B cell (primary cell): ENCODE results near the gene THBD. TPM values are rescaled to one million over a fixed set of nuclear protein-coding genes. Genes with fewer than 3 reads are reported as not detected.

Experiments
- ATAC-seq: fragments of 200-7000 bp; cut with Tn5 transposase; one replicate; pipeline ENCODE4 v1.10.0; 2021; ENCODE audit warnings: low read depth, mild to moderate bottlenecking, moderate number of reproducible peaks, moderate library complexity
- CTCF ChIA-PET: fragments of 350-600 bp; sonication (Branson Sonifier 250); formaldehyde crosslinking; loops from one replicate; lab custom pipeline; 2021; ENCODE audit warnings: antibody characterized with exemption, inconsistent platforms; lab: Charles Lee
- POLR2A ChIA-PET: fragments of 350-600 bp; sonication (Branson Sonifier 250); formaldehyde crosslinking; loops from one replicate; lab custom pipeline; 2021; ENCODE audit warnings: antibody characterized with exemption; lab: Charles Lee
- DNase-seq: peaks from one replicate; pipeline ENCODE4 v3.0.0; 2013
- H2AFZ ChIP-seq: 2 replicates; pipeline ENCODE4 v1.6.1; 2012; ENCODE audit warnings: mild to moderate bottlenecking, low read depth, low read length; ENCODE audit not compliant: insufficient read depth, poor library complexity, severe bottlenecking
- H3K27ac ChIP-seq, 2 donors: 1 replicate in 1 of 2; 2 replicates in 1 of 2; pipeline ENCODE4 v1.5.1; 2012 to 2013; ENCODE audit warnings: low read length in 2 of 2, mild to moderate bottlenecking in 2 of 2, moderate library complexity in 1 of 2
- H3K27me3 ChIP-seq, 4 experiments: fragments of 200-600 bp in 1 of 4; sonication (generic) in 1 of 4; replicated peaks in 1 of 4; 1 replicate in 2 of 4; 2 replicates in 2 of 4; pipeline versions ENCODE4 v1.6.1 to v1.7.0; 2013 to 2016; ENCODE audit warnings: low read length in 3 of 4, mild to moderate bottlenecking in 2 of 4, mixed read lengths in 1 of 4, moderate library complexity in 1 of 4; ENCODE audit not compliant: insufficient read depth in 4 of 4, control insufficient read depth in 3 of 4; ENCODE audit errors: control extremely low read depth in 1 of 4
- H3K36me3 ChIP-seq, 2 experiments: replicated peaks in 1 of 2; 1 replicate in 1 of 2; 2 replicates in 1 of 2; pipeline versions ENCODE4 v1.6.1 to v1.7.1; 2013; ENCODE audit warnings: low read length in 1 of 2; ENCODE audit not compliant: insufficient read depth in 2 of 2, control insufficient read depth in 1 of 2; ENCODE audit errors: control extremely low read depth in 1 of 2, extremely low read depth in 1 of 2
- H3K4me1 ChIP-seq, 2 donors: fragments of 200-600 bp in 1 of 2; sonication (generic) in 1 of 2; 1 replicate in 1 of 2; 2 replicates in 1 of 2; pipeline versions ENCODE4 v1.5.1 to v1.6.1; 2013 to 2017; ENCODE audit warnings: low read length in 2 of 2; ENCODE audit not compliant: control insufficient read depth in 2 of 2, insufficient read depth in 2 of 2
- H3K4me2 ChIP-seq: replicated peaks from 2 replicates; pipeline ENCODE3; 2012; ENCODE audit warnings: mild to moderate bottlenecking, low read depth, low read length; ENCODE audit not compliant: poor library complexity, severe bottlenecking
- H3K4me3 ChIP-seq, 5 experiments: fragments of 200-600 bp in 1 of 5; sonication (generic) in 1 of 5; 1 replicate in 3 of 5; 2 replicates in 2 of 5; pipeline versions ENCODE4 v1.5.1 to v1.7.0; 2011 to 2016; ENCODE audit warnings: low read length in 4 of 5, mild to moderate bottlenecking in 4 of 5, low read depth in 2 of 5, control low read depth in 1 of 5, moderate library complexity in 1 of 5; ENCODE audit not compliant: insufficient read depth in 1 of 5; ENCODE audit errors: control extremely low read depth in 1 of 5, extremely low read depth in 1 of 5
- H3K79me2 ChIP-seq: fragments of 200-600 bp; sonication (generic); one replicate; pipeline ENCODE4 v1.6.0; 2016; ENCODE audit warnings: low read length; ENCODE audit not compliant: control insufficient read depth, insufficient read depth
- H3K9ac ChIP-seq: fragments of 200-600 bp; sonication (generic); 2 replicates; pipeline ENCODE4 v1.6.1; 2017; ENCODE audit warnings: mild to moderate bottlenecking, low read length, moderate library complexity
- H3K9me3 ChIP-seq, 3 donors: one replicate each; pipeline versions ENCODE4 v1.6.1 to v1.7.1; 2013; ENCODE audit warnings: low read length in 2 of 3; ENCODE audit not compliant: control insufficient read depth in 2 of 3, insufficient read depth in 1 of 3; ENCODE audit errors: control extremely low read depth in 1 of 3
- H4K20me1 ChIP-seq: 2 replicates; pipeline ENCODE4 v1.6.0; 2012; ENCODE audit warnings: mild to moderate bottlenecking, low read length; ENCODE audit not compliant: insufficient read depth, control insufficient read depth, poor library complexity, severe bottlenecking
- H3K27ac Mint-ChIP-seq: one replicate; pipeline ENCODE4 v1.8.0; 2021; ENCODE audit warnings: mixed read lengths
- H3K27me3 Mint-ChIP-seq: one replicate; pipeline ENCODE4 v1.8.0; 2021; ENCODE audit warnings: mixed read lengths
- H3K4me1 Mint-ChIP-seq: one replicate; pipeline ENCODE4 v1.8.0; 2021; ENCODE audit warnings: mixed read lengths
- H3K4me3 Mint-ChIP-seq: one replicate; pipeline ENCODE4 v1.8.0; 2021; ENCODE audit warnings: mixed read lengths
- H3K9me3 Mint-ChIP-seq: one replicate; pipeline ENCODE4 v1.8.0; 2022; ENCODE audit warnings: mixed read lengths; ENCODE audit not compliant: insufficient read depth
- EZH2 ChIP-seq: IDR thresholded peaks from 2 replicates; pipeline ENCODE4 v1.6.1; 2012; ENCODE audit warnings: borderline replicate concordance, low read depth, mild to moderate bottlenecking, moderate library complexity, low read length; ENCODE audit not compliant: insufficient read depth, poor library complexity, severe bottlenecking
- WGBS: methylation state at CpG from one replicate; pipeline ENCODE4 v1.1.5; 2013; ENCODE audit warnings: missing lambda C conversion rate; ENCODE audit not compliant: insufficient coverage; 5-methylcytosine and 5-hydroxymethylcytosine counted together
- intact Hi-C: fragments of 100-400 bp; cut with micrococcal nuclease; formaldehyde crosslinking; loops from one replicate; pipeline ENCODE4 v1.10.0; 2022
- polyA plus RNA-seq: library from polyadenylated mRNA; depleted of rRNA; stranded (reverse); fragments of >200 nt; gene quantifications from 2 replicates; pipeline ENCODE4 v1.2.3, GENCODE V29; 2012
- total RNA-seq, 2 donors: library from RNA; stranded (reverse); fragments of 120-200 nt in 1 of 2; gene quantifications; 1 replicate in 1 of 2; 2 replicates in 1 of 2; pipeline versions ENCODE4 v1.2.3 to v1.2.4, GENCODE V29; 2013 to 2022
- TF ChIP-seq, protein P1 (sequence below): fragments of 200-600 bp; IDR thresholded peaks from one replicate; pipeline ENCODE4 v1.8.0; 2022; ENCODE audit warnings: antibody characterized with exemption, mild to moderate bottlenecking

The THBD gene
- total and polyA plus RNA-seq, 2 donors (not counting 1 experiment from before 2014, with no cell fraction given) = 0.78 TPM; not detected in 1

DNA sequence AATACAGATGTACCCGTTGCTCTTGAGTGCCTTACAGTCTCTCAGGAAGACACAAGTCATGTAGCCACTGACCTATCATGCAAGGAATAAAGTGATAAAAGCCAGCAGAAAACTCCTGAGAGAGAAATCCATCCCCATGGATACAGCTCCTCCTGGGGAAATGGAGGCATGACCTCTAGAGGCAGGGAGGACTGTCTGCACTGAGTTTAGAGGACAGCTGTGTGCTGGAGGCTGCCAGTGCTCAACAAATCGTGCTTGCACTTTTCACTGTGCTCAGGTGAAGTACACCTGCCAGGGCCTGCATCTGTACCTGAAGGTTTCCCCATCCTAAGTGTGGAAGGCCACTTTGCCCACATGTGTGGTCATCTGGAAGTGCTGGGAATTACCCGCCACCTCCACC is 24.6 kb upstream of the THBD start:
- ATAC-seq = no peak
- no peak for DNase-seq
- no peaks in the 10 kb centered on the region for H3K27me3 ChIP-seq
- H3K36me3 ChIP-seq = no peaks in the 10 kb centered on the region
- 81% methylated on average over 2 of the region's 3 CpGs for WGBS
- intact Hi-C loops = no loop called here
- H3K4me1 ChIP-seq = no peaks in the 10 kb centered on the region
- no peak overlapping the region for H3K4me3 ChIP-seq
- H3K4me2 ChIP-seq = no peak overlapping the region
- H3K79me2 ChIP-seq = no peaks in the 10 kb centered on the region
- H3K9me3 Mint-ChIP-seq = no peaks in the 10 kb centered on the region
- no peaks in the 10 kb centered on the region for H3K27me3 Mint-ChIP-seq
- POLR2A ChIA-PET = no interaction called here
- H4K20me1 ChIP-seq = no peaks in the 10 kb centered on the region
- H3K4me1 Mint-ChIP-seq = no peaks in the 10 kb centered on the region
- no peak for TF ChIP-seq EZH2
- TF ChIP-seq, protein P1, sequence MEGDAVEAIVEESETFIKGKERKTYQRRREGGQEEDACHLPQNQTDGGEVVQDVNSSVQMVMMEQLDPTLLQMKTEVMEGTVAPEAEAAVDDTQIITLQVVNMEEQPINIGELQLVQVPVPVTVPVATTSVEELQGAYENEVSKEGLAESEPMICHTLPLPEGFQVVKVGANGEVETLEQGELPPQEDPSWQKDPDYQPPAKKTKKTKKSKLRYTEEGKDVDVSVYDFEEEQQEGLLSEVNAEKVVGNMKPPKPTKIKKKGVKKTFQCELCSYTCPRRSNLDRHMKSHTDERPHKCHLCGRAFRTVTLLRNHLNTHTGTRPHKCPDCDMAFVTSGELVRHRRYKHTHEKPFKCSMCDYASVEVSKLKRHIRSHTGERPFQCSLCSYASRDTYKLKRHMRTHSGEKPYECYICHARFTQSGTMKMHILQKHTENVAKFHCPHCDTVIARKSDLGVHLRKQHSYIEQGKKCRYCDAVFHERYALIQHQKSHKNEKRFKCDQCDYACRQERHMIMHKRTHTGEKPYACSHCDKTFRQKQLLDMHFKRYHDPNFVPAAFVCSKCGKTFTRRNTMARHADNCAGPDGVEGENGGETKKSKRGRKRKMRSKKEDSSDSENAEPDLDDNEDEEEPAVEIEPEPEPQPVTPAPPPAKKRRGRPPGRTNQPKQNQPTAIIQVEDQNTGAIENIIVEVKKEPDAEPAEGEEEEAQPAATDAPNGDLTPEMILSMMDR = no peak
- no peak overlapping the region for H2AFZ ChIP-seq
- H3K9me3 ChIP-seq = no peaks in the 10 kb centered on the region
- CTCF ChIA-PET = no interaction called here
- no peak overlapping the region for H3K9ac ChIP-seq
- H3K27ac ChIP-seq = no peak overlapping the region
- H3K4me3 Mint-ChIP-seq = no peak overlapping the region
- no peak overlapping the region for H3K27ac Mint-ChIP-seq

DNA sequence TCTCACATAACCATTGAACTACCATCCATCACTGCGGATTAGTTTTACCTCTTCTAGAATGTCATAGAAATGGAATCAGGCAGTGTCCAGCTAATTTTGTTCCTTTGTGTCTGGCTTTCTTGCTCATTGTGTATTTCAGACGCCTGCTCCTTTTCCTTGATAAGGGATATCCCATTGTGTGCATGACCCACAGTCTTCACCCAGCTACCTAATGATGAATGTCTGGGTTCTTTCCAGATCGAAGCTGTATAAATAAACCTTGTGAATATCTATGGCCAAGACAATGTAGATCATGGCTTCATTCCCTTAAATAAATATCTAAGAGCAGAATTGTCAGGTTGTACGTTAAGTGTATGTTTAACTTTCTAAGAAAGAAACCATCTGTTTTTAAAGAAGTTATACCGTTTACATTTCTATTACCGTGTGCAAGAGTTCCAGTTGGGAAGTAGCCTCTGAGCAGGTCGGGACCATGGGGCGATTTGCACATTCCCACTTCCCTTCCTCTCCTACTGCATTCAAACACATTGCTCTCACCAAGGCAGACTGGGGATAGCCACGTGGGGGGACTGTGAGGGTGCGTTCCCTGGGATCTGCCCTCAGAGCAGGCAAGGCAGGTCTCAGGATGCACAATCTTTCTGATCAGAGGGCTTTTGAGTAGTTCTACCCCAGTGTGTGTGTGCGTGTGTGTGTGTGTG is 23.6 kb upstream of the THBD start:
- WGBS = 100% methylated on average over 1 of the region's 11 CpGs
- no peak overlapping the region for H3K9ac ChIP-seq
- CTCF ChIA-PET = no interaction called here

More for the DNA sequence above, 23.6 kb upstream of the THBD start:
- ATAC-seq = no peak
- Histone ChIP-seq H3K9me3 (no peaks in the 10 kb centered on the region), H3K27ac (no peak overlapping the region), H3K36me3 (no peaks in the 10 kb centered on the region), H4K20me1 (no peaks in the 10 kb centered on the region), H3K27me3 (no peaks in the 10 kb centered on the region), H3K4me2 (no peak overlapping the region), H2AFZ (no peak overlapping the region), H3K4me1 (no peaks in the 10 kb centered on the region), H3K79me2 (no peaks in the 10 kb centered on the region), H3K4me3 (no peak overlapping the region)
- intact Hi-C loops = no loop called here
- H3K9me3 Mint-ChIP-seq = no peaks in the 10 kb centered on the region
- TF ChIP-seq EZH2 = no peak
- TF ChIP-seq, protein P1 = no peak
- no peak overlapping the region for H3K4me3 Mint-ChIP-seq
- no peaks in the 10 kb centered on the region for H3K27me3 Mint-ChIP-seq
- DNase-seq = no peak
- POLR2A ChIA-PET = no interaction called here
- H3K4me1 Mint-ChIP-seq = no peaks in the 10 kb centered on the region
- no peak overlapping the region for H3K27ac Mint-ChIP-seq
